GM12875 (cell line): Measurements from ENCODE around the gene SH3BP2.
A peak's percentile ranks its signal among the peaks of the same experiment; 100 is the strongest.

Experiments
- H3K4me3 ChIP-seq: one replicate; pipeline ENCODE4 v1.5.1; 2011; ENCODE audit warnings: low read depth, low read length, control low read depth
- CTCF ChIP-seq: IDR thresholded peaks from 2 replicates; pipeline ENCODE4 v1.5.1; 2011; ENCODE audit warnings: low read depth, mild to moderate bottlenecking, control low read depth, inconsistent platforms, low read length, moderate library complexity, borderline replicate concordance; ENCODE audit not compliant: insufficient read depth

SH3BP2 gene

GRCh38 chr4:2783790-2784189, 9.1 kb upstream of the SH3BP2 start:
- H3K4me3 ChIP-seq: no peak overlapping the region
- no peak for TF ChIP-seq CTCF

- H3K4me3 ChIP-seq: no peak overlapping the region
- TF ChIP-seq CTCF: no peak
Observed at GRCh38 chr4:2785613-2786012, 7.3 kb upstream of the SH3BP2 start.

GRCh38 chr4:2786152-2786671, 6.7 kb upstream of the SH3BP2 start:
- no peak for TF ChIP-seq CTCF
- no peak overlapping the region for H3K4me3 ChIP-seq

- H3K4me3 ChIP-seq: no peak overlapping the region
Observed at GRCh38 chr4:2786794-2787229, 6.1 kb upstream of the SH3BP2 start.

GRCh38 chr4:2787230-2788100, 5.4 kb upstream of the SH3BP2 start:
- TF ChIP-seq CTCF: peak; percentile 16; the same call in 1 of the 2 replicates
- no peak overlapping the region for H3K4me3 ChIP-seq

More at GRCh38 chr4:2786794-2787229, 6.1 kb upstream of the SH3BP2 start:
- no peak for TF ChIP-seq CTCF

- TF ChIP-seq CTCF: no peak
- no peak overlapping the region for H3K4me3 ChIP-seq
Observed at GRCh38 chr4:2788101-2788500, 4.8 kb upstream of the SH3BP2 start.
